ENCODE data around the gene ZNF536.

- TF ChIP-seq POLR2A (IDR thresholded peaks at IDR 0.05): no peak
- TF ChIP-seq, protein P1, sequence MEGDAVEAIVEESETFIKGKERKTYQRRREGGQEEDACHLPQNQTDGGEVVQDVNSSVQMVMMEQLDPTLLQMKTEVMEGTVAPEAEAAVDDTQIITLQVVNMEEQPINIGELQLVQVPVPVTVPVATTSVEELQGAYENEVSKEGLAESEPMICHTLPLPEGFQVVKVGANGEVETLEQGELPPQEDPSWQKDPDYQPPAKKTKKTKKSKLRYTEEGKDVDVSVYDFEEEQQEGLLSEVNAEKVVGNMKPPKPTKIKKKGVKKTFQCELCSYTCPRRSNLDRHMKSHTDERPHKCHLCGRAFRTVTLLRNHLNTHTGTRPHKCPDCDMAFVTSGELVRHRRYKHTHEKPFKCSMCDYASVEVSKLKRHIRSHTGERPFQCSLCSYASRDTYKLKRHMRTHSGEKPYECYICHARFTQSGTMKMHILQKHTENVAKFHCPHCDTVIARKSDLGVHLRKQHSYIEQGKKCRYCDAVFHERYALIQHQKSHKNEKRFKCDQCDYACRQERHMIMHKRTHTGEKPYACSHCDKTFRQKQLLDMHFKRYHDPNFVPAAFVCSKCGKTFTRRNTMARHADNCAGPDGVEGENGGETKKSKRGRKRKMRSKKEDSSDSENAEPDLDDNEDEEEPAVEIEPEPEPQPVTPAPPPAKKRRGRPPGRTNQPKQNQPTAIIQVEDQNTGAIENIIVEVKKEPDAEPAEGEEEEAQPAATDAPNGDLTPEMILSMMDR (IDR thresholded peaks at IDR 0.05): no peak
- no peak for TF ChIP-seq EP300 (IDR thresholded peaks at IDR 0.05)
Measured at GRCh38 chr19:30345686-30346085, 26.5 kb upstream of the ZNF536 start.

Measured in tibial nerve (tissue), 4 donors.